NCI-H2171 treated with DMSO at 0.1 percent for 48 hours (cell line): ENCODE measurements around the gene DNAH14.
"Not testable (repeated sequence)": the region's sequence is repeated elsewhere in the genome, so short reads cannot be mapped to it uniquely, and the experiment has no call there.

ENCODE experiments used
- DNase-seq: peaks from one replicate; lab custom pipeline; 2025; lab: John Stamatoyannopoulos, UW

The DNAH14 gene

GRCh38 chr1:225348400-225348799, 418.9 kb downstream of the DNAH14 start:
- DNase-seq: no peak

GRCh38 chr1:225349826-225350225, 420.4 kb downstream of the DNAH14 start:
- DNase-seq: no peak

- DNase-seq: no peak
These were observed 421.4 kb downstream of the DNAH14 start for GRCh38 chr1:225350872-225351271.

DNA sequence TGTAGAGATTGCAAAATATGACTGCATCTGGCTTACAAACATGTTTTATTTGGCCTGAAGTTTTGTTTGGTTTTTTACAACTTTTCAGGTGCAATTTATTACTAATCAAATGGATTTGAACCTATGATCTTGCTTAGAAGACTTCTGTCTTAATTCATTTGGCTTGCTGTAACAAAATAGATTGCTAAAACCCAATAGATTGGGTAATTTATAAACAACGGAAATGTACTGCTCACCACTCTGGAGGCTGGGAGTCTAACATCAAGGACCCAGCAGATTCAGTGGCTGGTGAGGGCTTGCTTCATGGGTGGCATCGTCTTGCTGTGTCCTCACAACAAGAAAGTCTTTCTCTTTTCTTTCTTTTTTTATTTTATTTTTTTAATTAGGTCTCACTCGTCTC, 425.4 kb downstream of the DNAH14 start:
- DNase-seq: no peak

GRCh38 chr1:225355863-225356262, 426.4 kb downstream of the DNAH14 start:
- no peak for DNase-seq

- DNase-seq: no peak
These were observed 430.6 kb downstream of the DNAH14 start for GRCh38 chr1:225360119-225360518.

DNA sequence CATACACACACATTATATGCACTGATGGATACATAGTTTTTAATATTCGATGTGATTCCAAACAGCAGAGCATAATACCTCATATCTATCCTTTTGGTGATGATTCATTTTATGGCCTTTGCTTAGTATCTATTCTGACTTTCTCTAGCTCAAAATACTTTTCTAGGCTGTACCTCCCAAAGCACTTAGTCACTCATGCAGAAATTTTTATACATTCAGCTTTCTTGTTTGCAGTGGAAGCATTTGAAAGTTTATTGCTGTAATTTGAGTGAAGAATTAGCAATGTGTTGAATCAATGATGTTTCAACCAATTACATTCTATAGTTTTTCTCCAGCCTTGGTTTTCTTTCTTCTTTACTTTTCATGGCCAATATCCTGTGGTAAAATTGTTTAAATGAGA, 431.7 kb downstream of the DNAH14 start:
- DNase-seq: no peak

GRCh38 chr1:225362805-225363204, 433.3 kb downstream of the DNAH14 start:
- DNase-seq: no peak

DNA sequence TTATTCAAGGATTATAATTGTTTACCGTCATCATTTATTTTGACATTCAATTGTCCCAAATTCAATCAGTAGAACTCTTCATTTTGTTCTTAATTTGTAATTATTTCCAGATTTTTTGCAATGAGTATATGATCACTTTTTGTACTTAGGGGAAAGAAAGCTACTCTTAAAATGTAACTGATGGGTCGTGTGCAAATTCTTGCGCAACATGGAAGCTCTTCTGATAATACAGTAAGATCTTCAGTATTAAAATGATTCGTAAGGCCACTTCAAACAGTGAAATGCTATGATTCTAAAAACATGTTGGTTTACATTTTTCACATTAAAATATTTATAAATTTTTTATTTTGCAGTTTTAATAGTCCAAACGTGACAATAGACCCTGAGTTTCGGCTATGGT, 435.0 kb downstream of the DNAH14 start:
- DNase-seq: no peak

- no peak for DNase-seq
These were observed 436.5 kb downstream of the DNAH14 start for GRCh38 chr1:225366018-225366417.

DNA sequence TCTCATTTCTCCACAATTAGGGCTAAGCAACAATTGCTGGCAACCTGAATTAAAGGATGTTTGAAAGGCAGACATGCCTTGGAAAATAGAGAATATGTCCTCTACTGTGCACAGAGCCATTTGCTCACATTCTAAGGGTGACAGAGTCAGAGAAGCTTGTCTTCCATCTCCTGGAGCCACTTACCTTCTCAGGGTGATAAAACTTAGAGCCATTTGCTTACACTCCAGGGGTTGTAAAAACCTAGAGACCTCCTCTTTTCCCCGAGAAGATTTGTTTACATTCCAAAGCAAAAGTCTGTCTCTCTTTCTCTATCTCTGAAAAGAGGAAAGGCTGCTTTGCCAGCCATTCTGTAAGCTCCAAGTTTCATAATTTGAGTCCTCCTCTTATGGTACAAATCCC, 437.1 kb downstream of the DNAH14 start:
- no peak for DNase-seq

DNA sequence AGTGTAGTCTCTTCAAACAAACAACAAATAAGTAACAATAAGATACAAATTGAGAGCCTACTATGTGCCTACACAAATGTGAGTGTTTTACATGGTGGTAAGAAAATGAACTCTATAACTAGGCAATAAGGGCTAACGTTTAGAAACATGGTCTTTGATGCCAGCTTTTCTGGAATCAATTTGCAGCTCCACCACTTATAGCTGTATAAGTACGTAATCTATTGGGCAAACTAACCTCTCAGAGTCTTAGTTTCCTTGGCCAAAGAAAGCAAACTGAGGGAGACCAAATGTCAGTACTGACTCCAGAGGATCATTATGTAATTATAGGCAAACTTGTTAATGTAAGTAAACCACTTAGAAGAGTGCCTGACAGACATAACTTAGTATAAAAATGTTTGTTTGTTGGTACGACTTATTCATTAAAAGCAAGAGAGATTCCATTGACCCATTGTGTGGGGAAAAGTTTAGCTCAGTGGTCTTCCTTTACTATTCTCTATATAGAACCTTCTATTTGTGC, 438.6 kb downstream of the DNAH14 start:
- DNase-seq: no peak

- no peak for DNase-seq
These were observed 442.0 kb downstream of the DNAH14 start for GRCh38 chr1:225371366-225372010.

GRCh38 chr1:225373155-225373554, 443.7 kb downstream of the DNAH14 start:
- no peak for DNase-seq

DNA sequence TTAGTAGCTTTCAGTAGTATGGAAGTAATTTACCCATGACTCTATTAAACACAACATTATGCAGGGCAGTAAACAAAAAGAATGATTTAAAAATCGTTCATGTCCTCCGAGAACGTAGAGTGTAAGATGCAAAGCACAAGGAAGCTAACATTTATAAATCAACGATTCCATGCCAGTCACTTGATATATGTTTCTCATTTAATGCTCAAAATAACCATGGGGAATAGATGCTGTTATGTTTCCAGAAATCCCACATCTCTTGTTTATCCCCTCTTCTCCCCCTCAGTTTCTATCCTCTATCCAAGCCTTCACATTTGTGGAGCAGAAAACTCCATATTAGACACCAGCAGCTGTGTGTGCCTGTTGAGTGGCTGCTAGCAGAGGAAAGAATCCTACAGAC, 445.5 kb downstream of the DNAH14 start:
- no peak for DNase-seq

GRCh38 chr1:225378880-225379279, 449.4 kb downstream of the DNAH14 start:
- no peak for DNase-seq

GRCh38 chr1:225380691-225381090, 451.2 kb downstream of the DNAH14 start:
- DNase-seq: no peak

DNA sequence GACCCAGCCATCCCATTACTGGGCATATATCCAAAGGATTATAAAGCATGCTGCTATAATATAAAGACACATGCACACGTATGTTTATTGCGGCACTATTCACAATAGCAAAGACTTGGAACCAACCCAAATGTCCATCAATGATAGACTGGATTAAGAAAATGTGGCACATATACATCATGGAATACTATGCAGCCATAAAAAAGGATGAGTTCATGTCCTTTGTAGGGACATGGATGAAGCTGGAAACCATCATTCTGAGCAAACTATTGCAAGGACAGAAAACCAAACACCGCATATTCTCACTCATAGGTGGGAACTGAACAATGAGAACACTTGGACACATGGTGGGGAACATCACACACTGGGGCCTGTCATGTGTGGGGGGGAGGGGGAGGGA, 457.4 kb downstream of the DNAH14 start:
- DNase-seq: not testable (repeated sequence)

DNA sequence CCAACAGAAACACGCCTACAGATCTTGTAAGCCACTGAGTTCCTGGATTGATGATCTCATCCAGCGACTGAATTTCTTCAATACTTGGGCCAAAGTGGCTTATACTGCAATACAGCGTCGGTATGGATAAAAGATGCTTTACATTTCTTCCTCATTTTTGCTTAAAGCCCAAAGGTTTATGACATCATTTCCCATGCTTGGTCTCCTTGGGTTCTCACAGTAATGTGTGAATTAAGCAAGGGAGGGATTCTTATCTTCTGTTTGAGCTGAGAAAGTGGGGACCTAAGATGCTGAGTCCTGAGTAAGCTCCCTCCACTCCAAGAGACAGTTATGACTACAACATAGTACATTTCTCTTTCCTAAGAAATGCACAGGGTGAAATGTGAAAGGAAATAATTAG, 458.9 kb downstream of the DNAH14 start:
- DNase-seq: no peak

DNA sequence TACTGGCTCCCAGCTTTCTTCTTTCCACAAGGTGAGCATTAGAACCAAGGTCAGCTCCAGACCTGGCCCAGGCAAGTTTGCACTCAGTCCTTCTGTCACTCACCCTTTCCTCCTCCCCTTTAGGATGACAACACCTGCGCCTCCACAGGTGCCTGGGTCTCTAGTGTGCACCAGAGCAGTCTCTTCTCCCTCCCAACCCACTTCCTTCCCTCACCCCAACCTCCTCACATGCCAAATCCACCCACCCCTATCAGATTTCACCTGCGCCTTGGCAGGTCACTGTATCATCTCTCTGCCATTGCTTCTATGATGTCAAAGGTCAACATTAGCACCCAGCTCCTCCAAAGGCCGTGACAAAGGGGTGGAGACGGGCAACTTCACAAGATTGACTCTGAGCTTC, 460.4 kb downstream of the DNAH14 start:
- DNase-seq: no peak

- DNase-seq: no peak
These were observed 466.9 kb downstream of the DNAH14 start for GRCh38 chr1:225396357-225396756.

- no peak for DNase-seq
These were observed 471.5 kb downstream of the DNAH14 start for GRCh38 chr1:225400968-225401367.

- no peak for DNase-seq
These were observed 477.7 kb downstream of the DNAH14 start for GRCh38 chr1:225406976-225407725.

- no peak for DNase-seq
These were observed 478.3 kb downstream of the DNAH14 start for GRCh38 chr1:225407755-225408154.
